Nucleus accumbens (tissue), 56 donors: ENCODE results near the gene SCYGR5.
"Not testable (repeated sequence)": the region's sequence is repeated elsewhere in the genome, so short reads cannot be mapped to it uniquely, and the experiment has no call there.

Experiments used
- DNase-seq, 56 donors: peaks; one replicate each; lab custom pipeline; 2025; lab: John Stamatoyannopoulos, UW

Gene SCYGR5

DNA sequence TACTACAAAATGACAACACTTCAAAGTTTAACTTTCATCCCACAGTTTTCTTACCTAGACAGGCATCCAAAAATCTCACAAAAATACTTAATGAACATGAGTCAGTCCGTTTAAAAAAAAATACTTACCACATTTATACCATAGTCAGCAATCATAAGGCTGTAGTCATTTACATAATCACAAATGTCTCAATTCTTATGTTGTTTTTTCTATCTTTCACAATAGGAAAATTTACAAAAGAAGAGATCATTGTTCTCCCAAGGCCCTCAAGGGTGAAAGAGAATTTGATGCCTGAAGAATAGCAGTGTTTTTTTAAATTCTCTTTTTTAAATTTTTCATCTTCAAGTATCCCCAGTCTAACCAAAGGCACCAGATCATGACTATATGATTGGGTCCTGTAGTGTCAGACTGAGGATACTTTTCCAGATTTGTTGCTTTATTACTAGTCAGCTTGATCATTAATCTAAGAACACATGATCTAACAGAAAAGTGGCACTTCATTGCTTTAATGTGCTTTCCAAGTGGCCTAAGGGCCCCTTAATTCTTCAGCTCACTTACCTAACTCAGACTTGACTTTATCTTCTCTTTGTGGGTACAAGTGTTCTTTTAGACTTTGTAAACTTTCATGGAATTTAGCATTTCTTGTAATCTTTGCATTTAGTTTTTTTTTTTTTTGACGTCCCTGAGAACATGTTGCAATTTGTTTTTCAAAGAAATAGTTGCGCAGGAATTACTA is 4.7 kb downstream of the SCYGR5 start:
- no peak for DNase-seq

DNA sequence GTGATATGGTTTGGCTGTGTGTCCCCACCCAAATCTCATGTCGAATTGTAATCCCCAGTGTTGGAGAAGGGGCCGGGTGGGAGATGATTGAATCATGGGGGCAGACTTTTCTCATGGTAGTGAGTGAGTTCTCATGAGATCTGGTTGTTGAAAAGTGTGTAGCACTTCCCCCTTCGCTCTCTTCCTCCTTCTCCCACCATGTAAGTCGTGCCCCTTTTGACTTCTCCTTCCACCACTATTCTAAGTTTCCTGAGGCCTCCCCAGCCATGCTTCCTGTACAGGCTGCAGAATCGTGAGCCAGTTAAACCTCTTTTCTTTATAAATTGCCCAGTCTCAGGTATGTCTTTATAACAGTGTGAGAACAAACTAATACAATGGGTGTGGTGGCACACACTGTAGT is 7.0 kb downstream of the SCYGR5 start:
- not testable (repeated sequence) for DNase-seq

DNA sequence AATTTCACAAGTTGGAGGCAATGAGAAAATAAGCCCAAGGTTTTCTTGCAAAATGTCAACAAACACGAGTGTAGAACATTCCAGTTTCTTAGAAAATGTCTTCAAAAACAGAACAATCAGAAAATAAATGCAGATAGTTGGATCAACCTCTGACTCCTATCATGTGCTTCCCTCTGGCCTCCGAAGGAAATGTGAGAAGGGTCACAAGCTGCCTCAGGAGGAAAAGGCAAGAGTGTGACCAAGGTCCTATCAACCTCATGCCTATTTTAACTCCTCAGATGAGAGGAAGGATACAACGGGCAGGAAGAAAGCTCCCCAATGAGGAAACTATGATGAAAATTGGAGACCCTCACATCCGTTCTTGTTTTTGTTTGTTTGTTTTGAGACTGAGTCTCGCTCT is 7.9 kb downstream of the SCYGR5 start:
- DNase-seq, result no peak

DNA sequence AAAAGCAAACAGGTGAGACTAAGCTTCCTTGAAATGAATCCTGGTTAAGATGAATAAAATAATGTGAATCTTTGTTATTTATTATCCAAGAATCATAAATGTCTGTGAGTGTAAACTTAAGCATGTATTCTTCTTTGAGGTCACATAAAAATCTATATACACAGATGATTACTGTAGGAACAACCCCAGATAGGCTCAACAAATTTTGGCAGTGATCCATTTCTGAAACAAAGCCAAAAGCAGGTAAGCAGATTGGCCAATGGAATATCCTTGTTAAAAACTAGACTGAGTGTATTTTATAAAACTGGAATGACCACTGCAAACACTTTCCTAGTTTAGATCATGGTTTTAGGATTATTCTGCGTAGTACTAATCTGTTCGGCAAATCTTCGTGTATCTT is 11.3 kb downstream of the SCYGR5 start:
- no peak for DNase-seq

DNA sequence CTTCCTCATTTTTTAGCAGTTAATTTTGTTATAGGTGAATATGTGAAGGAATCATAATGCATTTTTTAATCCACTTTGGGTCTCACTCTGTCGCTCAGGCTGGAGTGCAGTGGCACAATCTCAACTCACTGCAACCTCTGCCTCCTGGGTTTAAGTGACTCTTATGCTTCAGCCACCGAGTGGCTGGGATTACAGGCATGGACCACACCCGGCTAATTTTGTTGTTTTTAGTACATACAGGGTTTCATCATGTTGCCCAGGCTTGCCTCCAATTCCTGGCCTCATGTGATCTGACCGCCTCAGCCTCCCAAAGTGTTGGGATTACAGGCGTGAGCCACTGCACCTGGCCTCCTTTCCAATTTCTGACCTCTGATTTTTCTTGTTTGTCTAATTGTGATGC is 17.7 kb downstream of the SCYGR5 start:
- DNase-seq, result no peak

DNA sequence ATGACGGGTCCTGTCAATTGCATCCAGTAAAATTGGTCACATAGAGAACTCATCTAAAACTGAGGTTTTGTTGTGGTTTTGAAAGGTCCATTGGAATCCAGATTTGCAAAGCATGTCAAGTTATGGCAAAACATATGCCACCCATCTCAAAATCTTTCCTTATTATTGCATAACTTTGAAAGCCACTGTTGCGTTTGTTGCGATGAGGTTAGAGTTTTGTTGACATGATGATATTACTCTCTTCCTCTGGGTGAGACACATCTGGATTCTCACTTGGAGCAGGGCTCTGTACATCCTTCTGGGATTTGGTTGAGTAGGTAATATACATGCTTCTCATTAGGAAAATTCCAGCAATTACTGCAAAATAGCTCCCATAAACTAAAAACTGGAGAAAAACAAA is 20.6 kb downstream of the SCYGR5 start:
- no peak for DNase-seq

DNA sequence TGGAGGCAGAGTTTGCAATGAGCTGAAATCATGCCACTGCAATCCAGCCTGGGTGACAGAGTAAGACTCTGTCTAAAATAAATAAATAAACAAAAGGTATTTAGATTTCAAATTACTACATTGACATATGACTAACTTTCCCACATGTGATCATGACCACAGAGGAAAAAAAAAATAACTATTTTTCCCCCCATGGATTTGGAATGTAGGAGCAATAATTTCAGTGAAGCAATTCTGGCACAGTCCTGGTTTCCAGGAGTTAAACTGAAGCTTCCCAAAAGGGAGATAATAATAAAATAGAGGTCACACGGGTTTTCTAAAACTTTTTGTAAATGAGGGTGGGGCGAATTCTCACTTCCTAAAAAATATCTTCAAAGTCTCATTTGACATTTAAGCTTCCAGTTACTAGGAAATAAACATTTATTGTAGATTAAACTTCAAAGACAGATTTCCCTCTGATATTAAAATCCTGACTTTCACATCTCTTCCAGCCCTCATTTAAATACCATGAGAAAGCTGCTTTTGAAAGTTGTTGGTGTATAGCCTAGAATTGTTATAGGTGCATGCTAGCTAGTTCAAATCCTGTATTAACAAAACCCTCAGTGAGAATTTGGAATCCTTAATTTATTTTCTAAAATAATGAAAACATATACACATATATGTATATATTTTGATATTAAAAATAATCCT is 30.5 kb downstream of the SCYGR5 start:
- no peak for DNase-seq

DNA sequence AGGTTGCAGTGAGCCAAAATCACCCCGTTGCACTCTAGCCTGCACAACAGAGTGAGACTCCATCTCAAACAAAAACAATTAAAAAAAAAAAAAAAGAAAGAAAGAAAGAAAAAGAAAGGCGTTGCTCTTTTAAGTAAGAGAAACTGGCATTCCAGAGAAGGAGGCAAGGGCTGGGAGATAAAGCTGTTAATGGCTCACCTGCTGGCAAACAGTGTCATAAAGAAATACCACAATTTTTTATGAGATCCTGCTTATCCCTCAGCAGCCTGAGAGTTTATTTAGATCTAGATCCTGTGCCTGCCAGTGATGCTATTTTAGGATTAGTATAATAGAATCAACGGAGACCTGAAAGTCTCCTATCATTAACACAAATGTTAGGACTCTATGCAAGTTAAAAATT is 35.0 kb downstream of the SCYGR5 start:
- no peak for DNase-seq

DNA sequence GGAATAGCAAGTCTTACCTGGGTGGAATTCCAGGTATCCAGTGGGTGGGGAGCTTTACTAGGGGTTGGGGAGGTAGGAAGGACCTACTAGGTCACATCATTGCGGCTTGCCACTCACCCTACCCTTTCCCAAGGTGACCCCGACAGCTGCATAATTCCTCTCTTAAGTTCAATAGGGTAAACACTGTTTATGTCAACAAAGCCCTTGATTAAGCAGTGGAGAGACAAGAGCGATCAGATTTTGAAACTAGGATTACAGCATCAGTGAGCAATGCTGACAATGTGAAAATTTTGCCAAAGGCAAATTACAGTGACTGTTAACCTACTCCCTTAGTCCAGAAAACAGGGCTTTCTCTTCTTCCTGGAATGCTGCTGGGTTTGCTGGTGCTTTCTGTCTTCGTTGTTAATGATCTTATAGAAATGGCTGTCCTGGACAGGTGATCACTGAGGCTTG is 36.7 kb downstream of the SCYGR5 start:
- DNase-seq, result no peak

DNA sequence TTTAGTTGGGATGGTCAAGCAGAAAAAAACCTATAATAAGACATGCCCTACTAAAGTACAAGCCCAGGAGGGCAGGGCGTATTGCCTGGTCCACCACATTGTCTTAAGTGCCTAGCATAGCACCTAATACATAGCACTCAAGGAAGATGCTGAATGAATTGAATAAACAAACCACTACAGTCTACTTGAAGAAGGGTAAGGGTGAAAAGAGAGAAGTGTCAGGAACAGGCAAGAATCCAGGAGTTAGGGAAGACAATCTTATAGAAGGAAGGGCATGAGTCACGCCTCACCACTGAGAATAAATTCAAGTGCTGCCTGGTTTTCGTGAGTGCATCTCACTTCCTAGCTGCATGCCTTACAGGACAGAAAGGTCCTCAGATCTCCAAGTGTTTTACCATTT is 37.4 kb downstream of the SCYGR5 start:
- DNase-seq, result no peak

DNA sequence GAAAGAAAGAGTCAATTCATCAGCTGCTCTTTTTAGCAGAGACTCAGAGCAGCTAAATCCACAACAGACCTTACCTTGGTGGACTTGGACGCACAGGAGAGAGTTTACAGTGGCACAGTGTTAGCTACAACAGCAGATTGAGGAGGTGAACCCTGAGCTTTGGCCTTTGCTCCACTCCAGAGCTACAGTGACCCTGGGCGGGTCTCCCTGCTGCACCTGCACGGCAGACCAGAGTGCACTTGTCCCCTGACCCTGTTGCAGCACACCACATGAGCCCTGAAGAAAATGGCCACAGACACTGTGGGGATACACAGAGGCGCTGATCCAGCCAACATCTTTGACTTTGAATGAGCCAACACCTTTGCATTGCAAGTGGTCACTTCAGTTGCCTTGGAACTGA is 40.3 kb downstream of the SCYGR5 start:
- no peak for DNase-seq

DNA sequence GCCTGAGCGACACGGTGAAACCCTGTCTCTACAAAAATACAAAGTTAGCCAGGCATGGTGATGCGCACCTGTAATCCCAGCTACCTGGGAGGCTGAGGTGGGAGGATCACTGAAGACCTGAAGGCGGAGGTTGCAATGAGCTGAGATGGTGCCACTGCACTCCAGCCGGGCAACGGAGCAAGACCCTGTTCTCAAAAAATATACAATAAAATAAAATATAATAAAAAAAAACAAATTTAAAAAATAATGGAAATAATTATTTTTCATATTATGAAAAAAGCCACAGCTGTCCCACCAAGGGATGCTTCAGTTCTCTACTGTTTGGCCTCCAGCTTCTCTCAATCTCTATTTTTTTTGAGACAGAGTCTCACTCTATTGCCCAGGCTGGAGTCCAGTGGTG is 40.8 kb downstream of the SCYGR5 start:
- DNase-seq, result no peak

DNA sequence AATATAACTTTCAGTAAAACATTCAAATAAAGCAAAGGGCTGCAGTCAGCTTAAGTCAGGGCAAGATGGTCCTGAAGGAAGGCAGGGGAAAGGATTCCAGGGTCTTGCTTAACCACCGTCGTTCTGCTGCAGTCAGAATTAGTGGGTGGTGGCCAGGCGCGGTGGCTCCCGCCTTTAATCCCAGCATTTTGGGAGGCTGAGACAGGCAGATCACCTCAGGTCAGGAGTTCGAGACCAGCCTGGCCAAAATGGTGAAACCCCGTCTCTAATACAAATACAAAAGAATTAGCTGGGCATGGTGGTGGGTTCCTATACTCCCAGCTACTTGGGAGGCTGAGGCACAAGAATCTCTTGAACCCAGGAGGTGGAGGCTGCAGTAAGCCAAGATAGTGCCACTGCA is 44.4 kb downstream of the SCYGR5 start:
- DNase-seq, result no peak

DNA sequence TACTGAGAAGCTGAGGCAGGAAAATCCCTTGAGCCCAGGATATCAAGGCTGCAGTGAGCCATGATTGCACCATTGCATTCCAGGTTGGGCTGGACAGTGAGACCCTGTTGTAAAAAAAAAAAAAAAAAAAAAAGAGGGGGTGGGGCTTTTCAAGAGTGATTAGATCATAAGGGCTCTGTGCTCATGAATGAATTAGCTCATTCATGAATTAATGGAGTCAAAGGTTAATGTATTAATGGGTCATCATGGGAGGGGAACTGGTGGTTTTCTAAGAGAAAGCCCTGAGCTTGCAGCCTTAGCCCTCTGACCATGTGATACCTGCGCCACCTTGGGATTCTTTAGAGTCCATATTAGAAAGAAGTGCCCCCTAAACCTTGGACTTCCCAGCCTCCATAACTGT is 46.7 kb downstream of the SCYGR5 start:
- no peak for DNase-seq

DNA sequence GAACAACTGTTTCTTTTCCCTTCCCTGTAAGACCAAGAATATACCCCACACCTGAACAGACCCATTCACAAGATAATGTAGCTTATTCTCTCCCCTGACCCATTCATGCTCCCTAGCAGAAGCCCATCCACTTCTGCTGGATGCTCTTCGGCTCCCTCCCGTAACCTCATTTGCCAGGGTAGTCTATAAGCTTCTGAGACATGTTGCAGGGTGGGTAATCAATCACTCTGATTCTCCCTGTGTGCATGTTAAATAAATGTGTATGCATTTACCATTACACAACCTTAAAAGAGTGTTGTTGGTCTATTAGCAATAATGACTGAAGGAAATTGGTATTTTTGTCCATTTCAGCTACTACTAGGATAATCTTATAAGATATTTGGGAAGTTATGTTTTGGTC is 49.9 kb downstream of the SCYGR5 start:
- DNase-seq, result no peak
